Mammary epithelial cell (primary cell): ENCODE data around the gene USP12.

Source experiments
- EZH2 ChIP-seq: IDR thresholded peaks from 2 replicates; pipeline ENCODE4 v1.6.1; 2012; ENCODE audit warnings: low read length, inconsistent platforms, borderline replicate concordance
- TF ChIP-seq, protein P1 (sequence below), 2 donors: IDR thresholded peaks in 1 of 2; conservative IDR thresholded peaks in 1 of 2; 2 replicates each; pipeline ENCODE4 v1.5.1; 2011 to 2012; ENCODE audit warnings: inconsistent platforms in 2 of 2, low read length in 2 of 2, mild to moderate bottlenecking in 2 of 2, control low read depth in 1 of 2, low read depth in 1 of 2; ENCODE audit not compliant: insufficient read depth in 1 of 2; ENCODE audit errors: extremely low read depth in 1 of 2

DNA sequence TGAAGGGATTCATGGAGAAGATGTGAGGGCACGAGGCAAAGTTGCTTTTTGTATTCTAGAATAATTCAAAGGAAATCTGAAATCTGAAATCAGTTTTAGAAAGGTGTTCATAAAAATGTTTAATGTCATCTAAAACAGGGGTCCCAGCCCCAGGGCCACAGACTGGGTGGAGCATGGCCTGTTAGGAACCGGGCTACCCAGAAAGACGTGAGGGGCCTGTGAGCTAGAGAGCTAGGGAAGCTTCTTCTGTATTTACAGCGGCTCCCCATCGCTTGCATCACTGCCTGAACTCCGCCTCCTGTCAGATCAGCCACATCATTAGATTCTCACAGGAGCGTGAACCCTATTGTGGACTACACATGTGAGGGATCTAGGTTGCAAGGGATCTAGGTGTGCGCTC is 151.2 kb downstream of the USP12 start:
- TF ChIP-seq, protein P1, sequence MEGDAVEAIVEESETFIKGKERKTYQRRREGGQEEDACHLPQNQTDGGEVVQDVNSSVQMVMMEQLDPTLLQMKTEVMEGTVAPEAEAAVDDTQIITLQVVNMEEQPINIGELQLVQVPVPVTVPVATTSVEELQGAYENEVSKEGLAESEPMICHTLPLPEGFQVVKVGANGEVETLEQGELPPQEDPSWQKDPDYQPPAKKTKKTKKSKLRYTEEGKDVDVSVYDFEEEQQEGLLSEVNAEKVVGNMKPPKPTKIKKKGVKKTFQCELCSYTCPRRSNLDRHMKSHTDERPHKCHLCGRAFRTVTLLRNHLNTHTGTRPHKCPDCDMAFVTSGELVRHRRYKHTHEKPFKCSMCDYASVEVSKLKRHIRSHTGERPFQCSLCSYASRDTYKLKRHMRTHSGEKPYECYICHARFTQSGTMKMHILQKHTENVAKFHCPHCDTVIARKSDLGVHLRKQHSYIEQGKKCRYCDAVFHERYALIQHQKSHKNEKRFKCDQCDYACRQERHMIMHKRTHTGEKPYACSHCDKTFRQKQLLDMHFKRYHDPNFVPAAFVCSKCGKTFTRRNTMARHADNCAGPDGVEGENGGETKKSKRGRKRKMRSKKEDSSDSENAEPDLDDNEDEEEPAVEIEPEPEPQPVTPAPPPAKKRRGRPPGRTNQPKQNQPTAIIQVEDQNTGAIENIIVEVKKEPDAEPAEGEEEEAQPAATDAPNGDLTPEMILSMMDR (conservative IDR thresholded peaks at IDR 0.05 in 1 of 2, IDR thresholded peaks at IDR 0.05 in 1 of 2; ENCODE audit: extremely low read depth in 1 of 2, insufficient read depth in 1 of 2, low read depth in 1 of 2, low read length in 2 of 2) = no peak
- TF ChIP-seq EZH2 = no peak
